HCT116 (cell line): ENCODE data around the gene FOS. TPM values are rescaled to one million over a fixed set of nuclear protein-coding genes. Genes with fewer than 3 reads are reported as not detected.

Experiments
- ATAC-seq: fragments of 200-7000 bp; cut with Tn5 transposase; 2 replicates; pipeline ENCODE4 v1.9.1; 2020; ENCODE audit warnings: mild to moderate bottlenecking, moderate library complexity
- BruUV-seq: library from RNA; stranded (reverse); fragments of 400-500 nt; replicated peaks from 2 replicates; lab custom pipeline; 2021; lab: Mats Ljungman, UMichigan
- CTCF ChIA-PET: fragments of 300-600 bp; sonication (Branson Sonifier 250); formaldehyde crosslinking; loops from one replicate; lab custom pipeline; 2021; ENCODE audit warnings: antibody characterized with exemption; lab: Charles Lee
- POLR2A ChIA-PET: fragments of 300-600, 350-600 bp; sonication (Branson Sonifier 250); formaldehyde crosslinking; loops from one replicate; lab custom pipeline; 2021; ENCODE audit warnings: antibody characterized with exemption; lab: Charles Lee
- RAD21 ChIA-PET, 2 experiments: fragments of 300-600 bp; sonication (Branson Sonifier 250); formaldehyde crosslinking; loops; one replicate each; lab custom pipeline; 2023; ENCODE audit warnings: low total read pairs in 2 of 2; ENCODE audit not compliant: uncharacterized antibody in 2 of 2, unreplicated experiment in 2 of 2, low non-redundant PET in 1 of 2; lab: Charles Lee
- DNase-seq: peaks from one replicate; pipeline ENCODE4 v3.0.0-alpha.2; 2010; ENCODE audit warnings: low read depth, low spot score
- H2AFZ ChIP-seq: fragments of 200-600 bp; shearing (Covaris generic), sonication (generic); 2 replicates; pipeline ENCODE4 v1.6.1; 2017; ENCODE audit warnings: low read depth, mixed run types, mixed read lengths, antibody characterized with exemption, low read length; ENCODE audit not compliant: poor library complexity, severe bottlenecking
- H3K27ac ChIP-seq: 2 replicates; pipeline ENCODE4 v1.5.1; 2012; ENCODE audit warnings: low read depth, low read length
- H3K27me3 ChIP-seq: fragments of 200-600 bp; sonication (generic); 2 replicates; pipeline ENCODE4 v1.6.1; 2016; ENCODE audit warnings: mixed run types, low read length, mixed read lengths; ENCODE audit not compliant: insufficient read depth
- H3K36me3 ChIP-seq, 2 experiments: fragments of 200-500 bp in 1 of 2; fragments of 200-600 bp in 1 of 2; sonication (Bioruptor generic) in 1 of 2; sonication (generic) in 1 of 2; 2 replicates each; pipeline versions ENCODE4 v1.5.1 to v1.6.1; 2014 to 2016; ENCODE audit warnings: low read length in 2 of 2, inconsistent platforms in 1 of 2, mixed read lengths in 1 of 2, mixed run types in 1 of 2; ENCODE audit not compliant: insufficient read depth in 2 of 2, control insufficient read depth in 1 of 2
- H3K4me1 ChIP-seq, 2 experiments: fragments of 200-600 bp in 1 of 2; sonication (generic) in 1 of 2; 2 replicates each; pipeline versions ENCODE4 v1.5.1 to v1.6.1; 2012 to 2017; ENCODE audit warnings: low read length in 2 of 2, inconsistent platforms in 1 of 2, mild to moderate bottlenecking in 1 of 2, mixed read lengths in 1 of 2, mixed run types in 1 of 2, moderate library complexity in 1 of 2; ENCODE audit not compliant: insufficient read depth in 2 of 2, control insufficient read depth in 1 of 2
- H3K4me2 ChIP-seq: fragments of 200-600 bp; sonication (generic); 2 replicates; pipeline ENCODE4 v1.6.1; 2017; ENCODE audit warnings: mixed run types, low read length, mixed read lengths
- H3K4me3 ChIP-seq, 2 experiments: fragments of 200-600 bp in 1 of 2; sonication (generic) in 1 of 2; replicated peaks in 1 of 2; 2 replicates each; pipeline ENCODE4 v1.5.1; 2011 to 2016; ENCODE audit warnings: low read length in 2 of 2, control low read depth in 1 of 2, low read depth in 1 of 2, mild to moderate bottlenecking in 1 of 2, mixed read lengths in 1 of 2, mixed run types in 1 of 2
- H3K79me2 ChIP-seq: fragments of 200-600 bp; sonication (generic); 2 replicates; pipeline ENCODE4 v1.6.1; 2017; ENCODE audit warnings: mild to moderate bottlenecking, mixed run types, low read length, moderate library complexity, mixed read lengths; ENCODE audit not compliant: insufficient read depth
- H3K9ac ChIP-seq: fragments of 200-600 bp; sonication (generic); 2 replicates; pipeline ENCODE4 v1.6.1; 2016; ENCODE audit warnings: low read length, mixed read lengths
- H3K9me2 ChIP-seq: fragments of 200-600 bp; sonication (generic), shearing (Covaris generic); 2 replicates; pipeline ENCODE4 v1.6.1; 2017; ENCODE audit warnings: mixed run types, mild to moderate bottlenecking, moderate library complexity; ENCODE audit not compliant: insufficient read depth
- H3K9me3 ChIP-seq, 2 experiments: fragments of 200-500 bp in 1 of 2; fragments of 200-600 bp in 1 of 2; sonication (Bioruptor generic) in 1 of 2; sonication (generic) in 1 of 2; 2 replicates each; pipeline ENCODE4 v1.6.1; 2014 to 2017; ENCODE audit warnings: low read length in 2 of 2, mixed read lengths in 2 of 2, inconsistent platforms in 1 of 2, low read depth in 1 of 2, mild to moderate bottlenecking in 1 of 2, mixed run types in 1 of 2, moderate library complexity in 1 of 2; ENCODE audit not compliant: control insufficient read depth in 1 of 2, insufficient read depth in 1 of 2
- H4K20me1 ChIP-seq: fragments of 200-600 bp; sonication (generic), shearing (Covaris generic); 2 replicates; pipeline ENCODE4 v1.6.1; 2017; ENCODE audit warnings: mixed run types, mild to moderate bottlenecking, moderate library complexity; ENCODE audit not compliant: insufficient read depth
- ATF3 ChIP-seq: IDR thresholded peaks from 2 replicates; pipeline ENCODE4 v1.6.1; 2012
- CTCF ChIP-seq, 3 experiments: fragments of 200-600 bp in 1 of 3; sonication (generic) in 1 of 3; IDR thresholded peaks in 2 of 3; conservative IDR thresholded peaks in 1 of 3; 2 replicates each; pipeline ENCODE4 v1.5.1; 2012 to 2017; ENCODE audit warnings: low read depth in 2 of 3, low read length in 2 of 3, antibody characterized with exemption in 1 of 3, borderline replicate concordance in 1 of 3, control low read depth in 1 of 3, mild to moderate bottlenecking in 1 of 3, mixed read lengths in 1 of 3, mixed run types in 1 of 3, moderate library complexity in 1 of 3; ENCODE audit not compliant: insufficient read depth in 1 of 3
- EGR1 ChIP-seq: IDR thresholded peaks from 2 replicates; pipeline ENCODE4 v1.6.1; 2012; ENCODE audit warnings: low read depth
- EZH2 ChIP-seq: fragments of 200-600 bp; sonication (generic); IDR thresholded peaks from 2 replicates; pipeline ENCODE4 v1.6.1; 2017; ENCODE audit warnings: antibody characterized with exemption, mixed run types
- EZH2phosphoT487 ChIP-seq: fragments of 200-600 bp; IDR thresholded peaks from 2 replicates; pipeline ENCODE4 v1.6.1; 2018; ENCODE audit warnings: antibody characterized with exemption, borderline replicate concordance
- FOSL1 ChIP-seq: IDR thresholded peaks from 2 replicates; pipeline ENCODE4 v1.6.1; 2012; ENCODE audit warnings: low read depth
- JUND ChIP-seq: IDR thresholded peaks from 2 replicates; pipeline ENCODE4 v1.6.1; 2012
- MAX ChIP-seq: IDR thresholded peaks from 2 replicates; pipeline ENCODE4 v1.6.1; 2012
- POLR2A ChIP-seq: IDR thresholded peaks from 2 replicates; pipeline ENCODE4 v1.7.0; 2011; ENCODE audit warnings: borderline replicate concordance; ENCODE audit not compliant: insufficient read depth, insufficient read length; ENCODE audit errors: extremely low read depth
- REST ChIP-seq: IDR thresholded peaks from 2 replicates; pipeline ENCODE4 v1.6.1; 2012; ENCODE audit warnings: low read depth
- SIN3A ChIP-seq: IDR thresholded peaks from 2 replicates; pipeline ENCODE4 v1.6.1; 2012; ENCODE audit warnings: low read depth
- SP1 ChIP-seq: IDR thresholded peaks from 2 replicates; pipeline ENCODE4 v1.6.1; 2012; ENCODE audit warnings: low read depth
- TCF7L2 ChIP-seq: IDR thresholded peaks from 2 replicates; pipeline ENCODE4 v1.7.0; 2011; ENCODE audit warnings: borderline replicate concordance, inconsistent platforms; ENCODE audit not compliant: insufficient read depth, insufficient read length; ENCODE audit errors: extremely low read depth
- YY1 ChIP-seq: IDR thresholded peaks from 2 replicates; pipeline ENCODE4 v1.6.1; 2011; ENCODE audit warnings: low read length, low read depth, moderate library complexity, mild to moderate bottlenecking; ENCODE audit not compliant: insufficient replicate concordance; ENCODE audit errors: extremely low read depth
- ZFX ChIP-seq: fragments of 450-650 bp; IDR thresholded peaks from 2 replicates; pipeline ENCODE4 v1.6.1; 2017
- ZNF274 ChIP-seq: fragments of 200-500 bp; sonication (Bioruptor generic); IDR thresholded peaks from 2 replicates; pipeline ENCODE4 v1.6.1; 2014; ENCODE audit warnings: mild to moderate bottlenecking, low read depth, low read length, inconsistent platforms
- intact Hi-C: fragments of 100-400 bp; cut with micrococcal nuclease; formaldehyde crosslinking; loops from 2 replicates; pipeline ENCODE4 v1.10.0; 2022
- total RNA-seq: library from RNA; stranded (reverse); gene quantifications from one replicate; pipeline ENCODE4 v1.2.1, GENCODE V29; 2021; ENCODE audit not compliant: unreplicated experiment

Gene FOS
- total RNA-seq, 1 experiment from 2014 or later, result 50.4 TPM

GRCh38 chr14:75329369-75329768 is 50.7 kb downstream of the FOS start:
- CTCF ChIA-PET, result no interaction called here
- Histone ChIP-seq H4K20me1 (no peaks in the 10 kb centered on the region), H3K4me3 (no peak overlapping the region), H3K9ac (no peak overlapping the region), H3K4me1 (no peaks in the 10 kb centered on the region)
- no peak for DNase-seq
- POLR2A ChIA-PET, result no interaction called here
- intact Hi-C loops, result no loop called here
- no peak for ATAC-seq
- TF ChIP-seq TCF7L2 (no peak), POLR2A (no peak), EGR1 (no peak), SIN3A (no peak), CTCF (IDR thresholded peaks at IDR 0.05 in 2 of 3, conservative IDR thresholded peaks at IDR 0.05 in 1 of 3; ENCODE audit: borderline replicate concordance in 1 of 3, insufficient read depth in 1 of 3, low read depth in 2 of 3, low read length in 2 of 3) (no peak), SP1 (no peak), EZH2phosphoT487 (no peak), MAX (no peak), YY1 (no peak), EZH2 (no peak), REST (no peak), JUND (no peak), ATF3 (no peak), FOSL1 (no peak), ZFX (no peak), ZNF274 (no peak)
- TF ChIP-seq, all 23 proteins: peak for 0
- Histone ChIP-seq H3K36me3 (no peaks in the 10 kb centered on the region), H2AFZ (no peak overlapping the region), H3K9me2 (no peaks in the 10 kb centered on the region), H3K9me3 (no peaks in the 10 kb centered on the region), H3K27me3 (no peaks in the 10 kb centered on the region), H3K27ac (no peak overlapping the region), H3K4me2 (no peak overlapping the region), H3K79me2 (no peaks in the 10 kb centered on the region)
- RAD21 ChIA-PET, result no interaction called here
- BruUV-seq, result no TSS peak
